Skeletal muscle satellite cell (primary cell): ENCODE results near the gene SMYD3.

Experiments used
- H3K27me3 ChIP-seq: 2 replicates; pipeline ENCODE4 v1.7.0; 2013; ENCODE audit warnings: low read length; ENCODE audit not compliant: control insufficient read depth, insufficient read depth
- H3K36me3 ChIP-seq: 2 replicates; pipeline ENCODE4 v1.7.0; 2013; ENCODE audit warnings: mild to moderate bottlenecking, control low read depth, low read length; ENCODE audit not compliant: insufficient read depth
- H3K4me1 ChIP-seq: 2 replicates; pipeline ENCODE4 v1.7.0; 2013; ENCODE audit warnings: low read length; ENCODE audit not compliant: control insufficient read depth, insufficient read depth
- H3K4me2 ChIP-seq: 2 replicates; pipeline ENCODE4 v1.7.0; 2013; ENCODE audit warnings: mild to moderate bottlenecking, low read length
- H3K4me3 ChIP-seq: 2 replicates; pipeline ENCODE4 v1.7.0; 2013; ENCODE audit warnings: low read length
- H3K9ac ChIP-seq: 2 replicates; pipeline ENCODE4 v1.7.0; 2013; ENCODE audit warnings: mild to moderate bottlenecking, low read depth, low read length, moderate library complexity
- H3K9me3 ChIP-seq: replicated peaks from 2 replicates; pipeline ENCODE4 v1.7.0; 2013; ENCODE audit warnings: mild to moderate bottlenecking, control low read depth, low read length

SMYD3 gene

GRCh38 chr1:245875581-245876261 is 631.4 kb downstream of the SMYD3 start:
- no peaks in the 10 kb centered on the region for H3K9me3 ChIP-seq
- no peaks in the 10 kb centered on the region for H3K36me3 ChIP-seq
- H3K4me3 ChIP-seq: no peak overlapping the region
- H3K4me2 ChIP-seq: peak overlapping the region; percentile 41
- peak overlapping the region; percentile 43 for H3K9ac ChIP-seq
- H3K27me3 ChIP-seq: no peaks in the 10 kb centered on the region
- peaks cover 30% of the 10 kb centered on the region for H3K4me1 ChIP-seq

DNA sequence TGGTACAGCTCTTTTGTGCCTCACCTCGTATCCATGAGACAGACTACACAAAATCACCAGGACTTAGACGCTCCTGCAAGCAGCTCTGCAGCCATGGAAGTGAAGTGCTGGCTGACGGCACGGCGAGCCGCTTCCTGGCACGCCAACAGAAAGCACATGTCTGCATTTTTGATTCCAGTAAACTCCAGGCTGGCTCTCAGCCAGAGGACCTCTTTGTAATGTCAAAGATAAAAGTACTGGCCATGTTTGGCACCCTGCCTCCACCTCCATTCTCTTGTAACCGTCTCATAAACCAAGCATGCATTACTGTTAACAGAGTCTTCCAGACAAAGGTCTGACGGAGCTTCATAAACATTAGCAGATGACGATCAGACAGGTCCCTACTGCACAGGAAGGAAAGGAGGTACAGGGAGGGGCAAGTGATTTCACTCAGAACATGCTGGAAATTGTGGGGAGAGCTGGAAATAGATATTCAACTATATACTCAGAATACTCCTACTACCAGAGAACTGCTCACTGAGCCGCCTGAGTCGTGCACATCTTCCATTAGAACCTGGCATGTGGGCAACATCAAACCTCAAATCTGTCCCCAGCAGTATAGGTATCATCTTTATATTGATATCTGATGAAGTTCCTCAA is 632.0 kb downstream of the SMYD3 start:
- Histone ChIP-seq H3K4me2 (peak overlapping the region; percentile 41), H3K4me3 (no peak overlapping the region), H3K9ac (peak overlapping the region; percentile 43), H3K4me1 (peaks cover 24% of the 10 kb centered on the region), H3K27me3 (no peaks in the 10 kb centered on the region), H3K36me3 (no peaks in the 10 kb centered on the region), H3K9me3 (no peaks in the 10 kb centered on the region)

- H3K4me3 ChIP-seq: no peak overlapping the region
Observed at GRCh38 chr1:245873883-245874671, 633.0 kb downstream of the SMYD3 start.

GRCh38 chr1:245873068-245873467 is 634.0 kb downstream of the SMYD3 start:
- Histone ChIP-seq H3K27me3 (no peaks in the 10 kb centered on the region), H3K36me3 (no peaks in the 10 kb centered on the region), H3K9ac (no peak overlapping the region), H3K9me3 (no peaks in the 10 kb centered on the region), H3K4me2 (no peak overlapping the region), H3K4me3 (no peak overlapping the region), H3K4me1 (peaks cover 21% of the 10 kb centered on the region)

More at GRCh38 chr1:245873883-245874671, 633.0 kb downstream of the SMYD3 start:
- Histone ChIP-seq H3K9ac (peak overlapping the region; percentile 43), H3K27me3 (no peaks in the 10 kb centered on the region), H3K4me1 (peaks cover 24% of the 10 kb centered on the region), H3K9me3 (no peaks in the 10 kb centered on the region), H3K36me3 (no peaks in the 10 kb centered on the region), H3K4me2 (no peak overlapping the region)

- H3K9me3 ChIP-seq: no peaks in the 10 kb centered on the region
- no peak overlapping the region for H3K4me2 ChIP-seq
- no peak overlapping the region for H3K4me3 ChIP-seq
- H3K4me1 ChIP-seq: peaks cover 21% of the 10 kb centered on the region
- H3K36me3 ChIP-seq: no peaks in the 10 kb centered on the region
- H3K9ac ChIP-seq: no peak overlapping the region
- H3K27me3 ChIP-seq: no peaks in the 10 kb centered on the region
Observed at GRCh38 chr1:245872475-245872874, 634.6 kb downstream of the SMYD3 start.

- Histone ChIP-seq H3K4me3 (no peak overlapping the region), H3K27me3 (no peaks in the 10 kb centered on the region), H3K9me3 (no peaks in the 10 kb centered on the region), H3K9ac (no peak overlapping the region), H3K4me2 (no peak overlapping the region), H3K4me1 (peaks cover 21% of the 10 kb centered on the region), H3K36me3 (no peaks in the 10 kb centered on the region)
Observed at GRCh38 chr1:245871915-245872314, 635.2 kb downstream of the SMYD3 start.

GRCh38 chr1:245871191-245871590 is 635.9 kb downstream of the SMYD3 start:
- H3K27me3 ChIP-seq: no peaks in the 10 kb centered on the region
- no peaks in the 10 kb centered on the region for H3K36me3 ChIP-seq
- peaks cover 21% of the 10 kb centered on the region for H3K4me1 ChIP-seq
- no peak overlapping the region for H3K9ac ChIP-seq
- no peak overlapping the region for H3K4me3 ChIP-seq
- no peaks in the 10 kb centered on the region for H3K9me3 ChIP-seq
- no peak overlapping the region for H3K4me2 ChIP-seq

DNA sequence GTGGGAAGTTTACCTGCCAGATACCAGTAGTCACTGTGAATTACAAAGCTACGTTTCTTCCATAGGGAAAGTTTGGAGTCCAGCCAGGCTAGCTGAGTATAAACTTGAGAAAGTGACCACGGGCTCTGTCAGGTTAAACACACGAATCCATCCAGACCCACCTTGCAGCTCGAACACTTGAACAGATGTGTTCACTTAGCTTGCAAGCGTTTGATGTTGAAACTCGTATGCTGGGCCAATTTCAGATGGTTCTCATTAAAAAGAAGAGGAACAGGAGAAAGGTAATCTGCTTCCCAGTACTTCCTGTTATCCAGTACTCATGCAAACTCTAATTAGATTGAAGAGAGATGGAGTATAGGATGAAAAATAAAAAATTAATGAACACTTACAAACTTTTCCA is 636.4 kb downstream of the SMYD3 start:
- H3K4me2 ChIP-seq: no peak overlapping the region
- H3K36me3 ChIP-seq: no peaks in the 10 kb centered on the region
- peaks cover 20% of the 10 kb centered on the region for H3K4me1 ChIP-seq
- no peaks in the 10 kb centered on the region for H3K27me3 ChIP-seq
- no peaks in the 10 kb centered on the region for H3K9me3 ChIP-seq
- H3K4me3 ChIP-seq: no peak overlapping the region
- H3K9ac ChIP-seq: no peak overlapping the region

DNA sequence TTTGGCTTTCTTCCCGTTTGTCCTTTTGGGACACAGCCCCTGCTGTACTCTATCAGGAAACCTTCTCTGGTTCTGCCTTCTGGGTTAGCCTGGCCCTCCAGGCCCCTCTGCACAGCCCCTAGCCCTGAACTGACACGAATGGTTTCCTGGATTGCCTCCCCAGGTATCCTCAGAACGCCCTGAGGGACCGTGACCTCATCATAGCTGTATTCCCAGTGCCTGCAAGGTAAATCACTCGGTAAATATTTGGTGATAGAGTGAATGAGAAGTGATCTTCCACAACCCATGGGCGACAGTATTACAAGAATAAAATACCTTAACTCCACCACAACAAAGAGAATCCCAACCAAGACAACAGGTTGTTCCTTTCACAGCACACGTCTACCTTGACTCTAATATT is 637.2 kb downstream of the SMYD3 start:
- no peaks in the 10 kb centered on the region for H3K9me3 ChIP-seq
- no peaks in the 10 kb centered on the region for H3K36me3 ChIP-seq
- no peak overlapping the region for H3K9ac ChIP-seq
- H3K4me2 ChIP-seq: no peak overlapping the region
- H3K4me1 ChIP-seq: peaks cover 11% of the 10 kb centered on the region
- H3K27me3 ChIP-seq: no peaks in the 10 kb centered on the region
- no peak overlapping the region for H3K4me3 ChIP-seq

DNA sequence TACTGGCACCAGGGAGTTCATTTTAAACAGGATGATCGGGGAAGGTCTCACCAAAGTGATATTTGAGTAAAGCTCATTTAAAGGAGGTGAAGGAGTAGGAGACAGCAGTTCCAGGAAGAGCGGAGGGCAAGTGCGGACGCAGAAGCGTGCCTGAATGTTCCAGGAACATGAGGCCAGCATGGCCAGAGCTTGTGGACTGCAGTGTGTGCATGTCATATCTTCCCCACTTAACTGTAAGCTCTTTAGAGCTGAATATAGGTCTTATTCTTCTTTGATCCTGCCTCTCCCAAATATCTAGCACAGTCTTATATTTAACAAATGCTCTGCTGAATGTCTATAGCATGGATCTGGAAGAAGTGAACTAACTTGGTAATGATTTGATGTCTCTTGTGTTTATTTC is 639.3 kb downstream of the SMYD3 start:
- no peaks in the 10 kb centered on the region for H3K27me3 ChIP-seq

DNA sequence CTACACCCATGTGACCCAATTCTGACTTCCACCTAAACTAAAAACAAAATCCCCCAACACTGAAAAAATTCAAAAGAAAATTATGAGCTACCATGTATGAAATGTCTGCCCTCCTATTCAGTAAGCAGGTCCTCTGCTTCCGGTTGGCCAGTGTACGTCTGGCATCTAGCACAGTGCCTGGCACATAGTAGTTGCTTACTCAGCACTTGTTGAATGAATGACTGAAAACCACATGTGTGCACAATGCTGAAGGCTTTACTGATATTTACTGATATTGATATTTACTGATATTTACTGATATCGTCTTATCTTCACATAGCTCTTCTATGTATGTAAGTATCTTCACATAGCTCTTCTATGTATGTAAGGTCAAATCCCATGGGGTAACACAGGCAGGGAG is 642.2 kb downstream of the SMYD3 start:
- H3K9me3 ChIP-seq: no peaks in the 10 kb centered on the region

More for the DNA sequence above, 639.3 kb downstream of the SMYD3 start:
- no peak overlapping the region for H3K9ac ChIP-seq
- no peaks in the 10 kb centered on the region for H3K4me1 ChIP-seq
- peaks cover 4% of the 10 kb centered on the region for H3K36me3 ChIP-seq
- no peak overlapping the region for H3K4me2 ChIP-seq
- no peaks in the 10 kb centered on the region for H3K9me3 ChIP-seq
- H3K4me3 ChIP-seq: no peak overlapping the region

More for the DNA sequence above, 642.2 kb downstream of the SMYD3 start:
- Histone ChIP-seq H3K4me1 (peaks cover 15% of the 10 kb centered on the region), H3K36me3 (peaks cover 4% of the 10 kb centered on the region), H3K9ac (no peak overlapping the region), H3K4me3 (no peak overlapping the region), H3K4me2 (no peak overlapping the region), H3K27me3 (no peaks in the 10 kb centered on the region)
